SW 1271 (cell line): ENCODE measurements around the gene CENPC.

ENCODE experiments used
- DNase-seq, 2 experiments: peaks; one replicate each; lab custom pipeline; 2025; lab: John Stamatoyannopoulos, UW

CENPC gene, protein sequence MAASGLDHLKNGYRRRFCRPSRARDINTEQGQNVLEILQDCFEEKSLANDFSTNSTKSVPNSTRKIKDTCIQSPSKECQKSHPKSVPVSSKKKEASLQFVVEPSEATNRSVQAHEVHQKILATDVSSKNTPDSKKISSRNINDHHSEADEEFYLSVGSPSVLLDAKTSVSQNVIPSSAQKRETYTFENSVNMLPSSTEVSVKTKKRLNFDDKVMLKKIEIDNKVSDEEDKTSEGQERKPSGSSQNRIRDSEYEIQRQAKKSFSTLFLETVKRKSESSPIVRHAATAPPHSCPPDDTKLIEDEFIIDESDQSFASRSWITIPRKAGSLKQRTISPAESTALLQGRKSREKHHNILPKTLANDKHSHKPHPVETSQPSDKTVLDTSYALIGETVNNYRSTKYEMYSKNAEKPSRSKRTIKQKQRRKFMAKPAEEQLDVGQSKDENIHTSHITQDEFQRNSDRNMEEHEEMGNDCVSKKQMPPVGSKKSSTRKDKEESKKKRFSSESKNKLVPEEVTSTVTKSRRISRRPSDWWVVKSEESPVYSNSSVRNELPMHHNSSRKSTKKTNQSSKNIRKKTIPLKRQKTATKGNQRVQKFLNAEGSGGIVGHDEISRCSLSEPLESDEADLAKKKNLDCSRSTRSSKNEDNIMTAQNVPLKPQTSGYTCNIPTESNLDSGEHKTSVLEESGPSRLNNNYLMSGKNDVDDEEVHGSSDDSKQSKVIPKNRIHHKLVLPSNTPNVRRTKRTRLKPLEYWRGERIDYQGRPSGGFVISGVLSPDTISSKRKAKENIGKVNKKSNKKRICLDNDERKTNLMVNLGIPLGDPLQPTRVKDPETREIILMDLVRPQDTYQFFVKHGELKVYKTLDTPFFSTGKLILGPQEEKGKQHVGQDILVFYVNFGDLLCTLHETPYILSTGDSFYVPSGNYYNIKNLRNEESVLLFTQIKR

DNA sequence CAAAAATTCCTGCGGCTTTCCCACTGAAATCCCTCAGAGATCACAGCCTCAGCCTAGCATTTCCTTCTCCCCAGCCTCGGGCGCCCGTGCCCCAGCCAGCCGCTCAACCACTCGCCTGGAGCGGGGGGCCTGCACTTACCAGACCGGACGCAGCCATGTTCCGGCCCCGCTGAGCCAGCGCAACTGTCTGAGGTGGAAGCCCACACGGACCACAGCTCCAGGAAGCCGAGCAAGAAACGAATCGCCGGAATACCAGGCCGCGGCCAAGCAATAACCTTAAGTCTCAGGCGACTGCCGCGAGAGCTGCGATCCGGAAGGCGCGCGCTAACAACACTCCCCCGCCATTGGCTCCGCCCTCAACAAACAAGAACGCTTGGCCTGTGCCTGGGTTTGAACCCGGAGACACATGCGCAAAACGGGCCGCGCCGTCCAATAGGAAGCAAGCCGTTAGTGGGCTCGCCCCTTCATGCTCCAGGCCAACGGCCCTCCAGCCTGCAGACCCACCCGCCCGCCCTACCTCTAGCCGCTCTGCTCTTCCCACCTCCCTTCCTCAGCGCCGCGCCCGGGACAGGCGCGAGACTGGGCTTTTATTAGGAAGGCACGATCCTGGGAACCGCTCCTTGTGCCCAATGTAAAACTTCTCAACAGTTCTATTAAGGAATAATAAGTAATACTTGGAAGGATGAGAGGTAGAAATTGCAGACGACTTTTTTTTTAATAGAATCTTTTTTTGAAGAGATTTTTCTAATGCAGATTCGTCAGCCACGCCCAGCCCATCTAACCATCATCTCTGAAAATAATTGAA lies at the start of gene CENPC:
TSS of gene CENPC (minus strand) at position 305 of the 805 bp plus-strand sequence. CDS start at position 157, 148 bp downstream.
- peak; percentile 75 to 92 for DNase-seq

DNA sequence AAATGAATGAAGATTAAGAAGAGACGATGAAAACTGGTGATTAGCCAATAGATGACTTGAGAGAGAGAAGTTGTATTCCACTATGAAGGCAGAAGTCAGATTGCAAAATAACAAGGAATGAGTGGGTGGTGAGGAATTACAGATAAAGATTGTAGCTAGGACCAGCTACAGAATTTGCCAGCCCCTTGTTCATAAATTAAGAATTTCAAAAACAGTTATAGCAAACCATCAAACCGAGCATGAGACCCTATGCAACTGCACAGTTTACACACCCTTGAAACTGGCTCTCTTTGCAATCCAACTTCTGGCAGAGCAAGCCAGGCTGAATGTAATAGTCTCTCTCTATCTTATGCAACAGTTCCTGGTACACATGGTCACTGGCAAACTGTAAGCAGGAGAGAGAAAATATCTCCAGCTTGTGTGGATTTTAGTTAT lies 48.5 kb upstream of the CENPC start:
- no peak for DNase-seq

DNA sequence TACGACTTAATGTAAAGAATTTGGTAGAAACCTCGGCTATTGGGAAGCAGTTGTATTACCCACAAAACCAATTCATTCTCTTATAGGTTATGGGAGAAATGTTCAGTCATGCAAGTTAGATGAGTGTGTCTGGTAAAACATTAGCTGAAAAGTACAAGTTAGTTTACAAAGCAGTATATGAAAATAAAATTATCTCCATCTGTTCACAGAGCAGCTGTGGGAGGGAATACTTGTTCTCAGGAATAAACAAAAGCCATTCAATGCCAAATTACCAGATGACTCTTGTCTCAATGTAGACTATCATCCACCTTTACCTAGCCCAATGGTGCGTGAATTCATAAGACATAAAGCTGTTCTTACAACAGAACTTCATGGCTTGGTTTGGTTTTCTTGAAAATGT lies 41.9 kb upstream of the CENPC start:
- DNase-seq, result no peak

DNA sequence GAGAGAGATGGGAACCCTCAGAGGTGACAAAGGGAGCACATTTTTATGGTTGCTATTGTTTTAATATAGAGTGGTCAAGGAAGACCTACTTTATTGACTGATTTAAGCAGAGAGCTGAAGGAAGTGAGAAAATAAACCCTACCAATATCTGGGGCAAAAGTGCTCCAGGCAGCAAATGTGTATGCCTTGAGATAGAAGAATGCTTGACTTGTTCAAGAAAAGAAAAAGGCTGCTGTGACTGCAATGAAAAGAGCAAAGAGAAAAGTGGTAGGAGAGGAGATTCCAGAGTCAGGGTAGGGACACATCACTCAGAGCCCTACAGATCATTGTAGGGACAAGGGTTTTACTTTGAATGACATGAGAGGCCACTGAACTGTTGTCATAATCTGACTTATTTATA lies 39.2 kb upstream of the CENPC start:
- DNase-seq, result no peak

DNA sequence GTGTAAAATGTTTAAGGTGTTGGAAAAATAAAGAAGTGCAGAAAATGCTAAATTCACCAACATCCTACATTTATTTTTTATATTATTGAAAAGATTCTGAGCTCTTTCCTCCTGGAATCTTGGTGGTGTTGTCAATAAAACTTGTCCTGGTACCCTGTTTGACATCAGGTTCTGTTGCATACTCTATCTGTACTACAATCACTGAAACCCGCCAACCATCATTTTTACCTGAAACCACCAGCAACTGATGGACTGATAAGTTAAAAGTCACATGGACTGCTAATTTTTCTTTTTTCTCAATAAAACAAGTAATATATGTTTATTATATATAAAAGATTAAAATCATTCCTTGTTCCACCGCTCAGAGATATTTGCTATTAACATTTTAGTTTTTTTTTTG lies 36.6 kb upstream of the CENPC start:
- no peak for DNase-seq

DNA sequence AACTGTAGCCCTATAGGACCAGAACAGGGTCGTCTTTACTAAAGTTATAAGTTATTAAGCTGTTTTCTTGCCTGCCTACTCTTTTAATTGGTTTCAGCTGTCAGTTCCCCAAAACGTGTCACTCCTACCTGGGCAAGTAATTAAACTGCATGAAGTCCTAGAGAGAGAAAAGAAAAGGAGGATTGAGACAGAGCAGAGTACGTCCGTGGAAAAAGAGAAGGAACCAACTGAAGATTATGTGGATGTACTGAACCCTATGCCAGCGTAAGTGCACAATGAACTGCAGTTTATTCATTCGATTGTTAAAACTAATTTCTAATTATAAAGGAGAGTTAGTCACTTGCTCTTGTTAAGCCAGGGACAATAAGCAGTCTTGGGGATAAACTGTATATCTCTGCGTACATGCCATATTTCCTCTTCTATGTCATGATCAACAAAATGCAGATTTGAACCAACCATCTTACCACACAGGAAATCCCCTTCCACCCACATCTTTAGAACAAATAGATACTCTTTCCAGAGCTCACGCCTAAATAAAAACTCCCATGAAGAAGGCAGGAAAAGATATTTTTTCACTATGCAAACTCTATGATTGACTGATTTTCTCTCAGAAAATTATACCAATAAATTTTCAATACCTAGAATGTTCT lies 36.0 kb upstream of the CENPC start:
- DNase-seq, result no peak

DNA sequence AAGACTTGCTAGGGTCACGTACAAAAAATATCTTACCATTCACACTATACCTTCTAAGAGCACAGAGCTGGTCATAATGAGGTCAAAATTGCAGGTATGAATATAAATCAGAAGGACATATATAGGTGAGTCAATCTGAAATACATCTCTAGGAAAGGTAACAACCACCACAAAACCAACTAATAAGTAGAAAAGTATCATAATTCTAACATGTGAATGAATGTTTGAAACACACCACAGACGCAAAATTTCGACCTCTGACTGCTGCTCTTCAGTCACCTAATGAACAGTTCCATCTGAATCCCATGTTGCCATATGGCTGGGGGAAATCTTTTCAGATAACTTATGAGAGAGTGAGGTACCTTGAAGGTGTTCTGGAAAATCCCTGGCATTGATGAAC lies 35.3 kb upstream of the CENPC start:
- DNase-seq, result no peak

DNA sequence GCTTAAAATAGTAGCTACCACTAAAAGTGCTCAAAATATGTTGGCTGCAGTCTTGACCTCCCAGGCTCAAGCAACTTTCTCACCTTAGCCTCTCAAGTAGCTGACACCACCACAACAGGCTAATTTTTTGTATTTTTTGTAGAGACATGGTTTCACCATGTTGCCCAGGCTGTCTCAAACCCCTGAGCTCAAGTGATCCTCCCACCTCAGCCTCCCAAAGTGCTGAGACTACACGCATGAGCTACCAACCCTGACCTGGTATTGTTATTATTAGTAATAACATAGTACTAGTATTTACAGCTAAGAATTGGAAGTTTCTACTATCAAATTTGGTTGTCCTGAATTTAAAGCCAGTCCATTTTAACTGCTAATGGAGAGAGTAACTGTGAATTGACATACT lies 31.2 kb upstream of the CENPC start:
- no peak for DNase-seq

DNA sequence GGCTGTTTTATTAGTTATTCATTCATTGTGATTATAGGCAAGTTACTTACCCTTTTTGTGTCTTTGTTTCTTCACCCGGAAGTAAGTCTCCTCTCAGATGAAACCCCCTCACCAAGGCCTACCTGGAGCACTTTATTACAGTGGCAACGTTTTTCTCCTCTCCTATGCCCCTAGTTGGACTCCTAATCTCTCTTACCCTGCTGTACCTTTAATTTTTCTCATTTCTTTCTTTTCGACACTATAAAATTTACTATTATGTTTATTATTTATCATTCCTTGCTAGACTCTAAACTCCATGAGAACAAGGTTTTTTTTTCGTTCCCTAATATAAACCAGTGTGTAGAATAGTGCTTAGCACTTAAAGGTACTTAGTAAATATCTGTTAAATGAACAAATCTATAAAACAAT lies 30.8 kb upstream of the CENPC start:
- DNase-seq, result no peak

DNA sequence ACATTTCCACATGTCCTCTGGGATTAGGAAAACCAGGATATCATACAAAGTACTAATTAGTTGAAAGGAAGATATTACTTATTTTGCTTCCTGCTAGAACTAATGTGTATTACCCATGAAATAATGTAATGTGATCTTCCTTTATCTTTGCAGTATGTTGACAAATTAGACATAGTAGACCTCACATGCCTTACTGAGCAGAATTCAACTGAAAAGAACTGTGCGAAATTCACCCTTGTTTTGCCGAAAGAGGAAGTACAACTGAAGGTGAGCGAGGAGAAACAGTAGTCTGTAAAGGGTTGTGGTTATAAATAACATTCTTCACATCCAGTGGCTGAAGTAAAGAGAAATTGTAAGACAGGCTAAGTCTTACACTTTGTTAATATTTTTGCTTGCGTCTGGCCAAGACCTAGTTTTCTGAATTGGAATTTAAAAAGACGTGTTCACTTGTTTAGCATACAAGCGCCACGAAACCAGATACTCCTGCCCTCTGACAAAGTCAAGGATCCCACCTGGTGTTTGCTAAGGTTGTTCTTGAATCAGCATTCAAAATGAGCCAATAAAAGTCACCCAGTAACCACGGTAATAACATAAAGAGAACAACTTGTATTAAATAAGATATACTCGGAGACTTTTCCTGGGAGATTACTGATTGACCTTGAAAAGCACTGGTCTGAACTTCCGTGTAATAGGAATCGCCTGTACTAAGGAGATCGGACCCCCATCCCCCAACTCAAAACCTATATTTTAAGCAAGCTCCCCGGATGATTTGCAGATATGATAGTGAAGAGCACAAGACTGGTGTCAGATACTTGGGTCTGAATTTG lies 30.1 kb upstream of the CENPC start:
- no peak for DNase-seq

DNA sequence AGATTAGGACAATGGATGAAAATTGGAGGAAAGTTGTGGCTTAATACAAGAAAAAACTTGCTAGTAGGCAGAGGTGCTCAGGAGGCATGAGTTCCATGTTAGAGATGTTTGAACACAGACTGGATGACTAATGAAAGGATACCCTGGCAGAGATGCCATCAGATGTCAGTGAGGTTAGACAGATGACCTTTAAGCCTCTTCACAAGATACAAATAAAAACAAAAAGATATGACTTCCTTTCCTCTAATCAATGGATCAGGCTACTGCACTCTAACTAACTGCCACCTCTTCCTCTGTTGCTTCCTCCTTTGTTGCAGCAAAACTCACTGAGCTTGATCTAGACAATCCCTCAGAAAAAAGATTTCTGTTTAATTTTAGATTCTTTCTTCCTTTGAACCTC lies 27.9 kb upstream of the CENPC start:
- DNase-seq, result no peak

DNA sequence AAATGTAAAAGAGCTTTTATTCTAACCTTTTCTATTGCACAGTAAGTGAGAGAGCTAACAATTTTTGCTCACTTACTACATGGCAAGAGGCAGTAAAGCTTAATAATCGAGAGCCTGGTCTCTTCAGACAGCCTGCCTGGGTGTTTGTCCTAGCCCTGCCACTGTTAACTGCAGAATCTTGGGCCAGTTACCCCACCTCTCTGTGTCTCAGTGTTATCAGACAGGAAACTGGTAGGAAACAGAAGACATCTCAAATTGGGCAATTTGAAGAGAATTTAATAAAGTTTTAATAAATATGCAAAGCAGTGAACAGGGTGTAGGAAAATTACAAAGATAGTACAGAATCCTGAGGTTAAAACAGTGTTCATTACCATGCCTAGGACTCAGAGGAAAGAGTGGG lies 26.7 kb upstream of the CENPC start:
- no peak for DNase-seq

DNA sequence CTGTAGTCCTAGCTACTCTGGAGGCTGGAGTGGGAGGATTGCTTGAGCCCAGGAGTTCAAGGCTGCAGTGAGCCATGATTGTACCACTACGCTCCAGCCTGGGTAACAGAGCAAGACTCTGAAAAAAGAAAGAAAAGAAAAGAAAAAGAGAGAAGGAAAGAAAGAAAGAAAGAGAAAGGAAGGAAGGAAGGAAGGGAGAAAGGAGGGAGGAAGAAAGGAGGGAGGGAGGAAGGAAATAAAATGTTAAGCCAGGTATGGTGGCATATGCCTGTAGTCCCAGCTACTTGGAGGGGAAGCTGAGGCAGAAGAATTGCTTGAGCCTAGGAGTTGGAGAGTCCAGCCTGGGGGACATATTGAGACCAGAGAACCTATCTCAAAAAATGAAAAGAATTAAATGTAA lies 25.2 kb upstream of the CENPC start:
- no peak for DNase-seq

DNA sequence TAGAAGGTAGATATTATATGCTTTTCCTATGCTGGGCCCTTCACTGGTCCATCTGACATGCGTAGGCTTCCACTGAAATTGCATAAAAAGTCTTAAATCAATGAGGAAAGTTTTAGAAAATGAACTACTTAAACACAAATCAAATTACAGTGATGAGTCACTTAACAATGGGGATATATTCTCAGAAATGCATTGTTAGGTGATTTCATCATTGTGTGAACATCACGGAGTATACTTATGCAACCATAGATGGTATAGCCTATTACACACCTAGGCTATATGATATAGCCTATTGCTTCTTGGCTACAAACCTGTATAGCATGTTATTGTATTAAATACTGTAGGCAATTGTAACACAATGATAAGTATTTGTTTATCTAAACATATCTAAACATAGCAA lies 23.5 kb upstream of the CENPC start:
- no peak for DNase-seq

DNA sequence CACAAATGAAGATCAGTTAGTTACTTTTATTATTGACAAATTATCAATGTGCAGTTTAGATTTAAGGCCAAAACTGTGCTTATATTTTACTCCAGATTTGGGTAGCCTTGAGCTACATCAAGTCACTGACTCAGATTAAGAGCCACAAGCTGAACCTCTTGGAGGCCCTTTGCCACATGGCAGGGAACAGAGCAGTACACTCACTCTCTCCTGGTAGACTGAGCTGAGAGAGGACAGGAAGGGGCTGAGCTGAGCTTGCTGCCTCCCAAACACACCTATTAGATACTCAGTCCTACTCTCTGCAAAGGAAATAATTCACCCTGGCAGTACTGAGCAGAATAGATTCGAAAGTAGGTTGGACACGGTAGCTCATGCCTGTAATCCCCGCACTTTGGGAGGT lies 21.0 kb upstream of the CENPC start:
- no peak for DNase-seq

DNA sequence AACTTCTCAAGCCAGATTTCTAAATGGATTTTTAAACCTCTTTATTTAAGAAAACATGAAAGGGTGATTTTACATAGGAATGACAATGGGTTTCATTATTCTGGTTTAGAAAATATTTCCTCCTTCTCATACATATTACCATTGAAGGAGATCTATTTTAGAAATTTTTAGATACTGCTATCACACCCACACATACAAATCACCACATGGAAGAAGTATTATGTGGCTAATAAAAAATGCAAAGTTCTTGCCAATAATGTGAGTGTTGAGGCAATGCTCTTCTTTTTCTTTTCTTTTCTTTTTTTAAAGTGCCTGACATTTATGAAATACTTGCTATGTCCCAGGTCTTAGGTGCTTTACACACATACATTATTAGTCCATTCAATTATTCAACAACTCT lies 20.0 kb upstream of the CENPC start:
- no peak for DNase-seq

DNA sequence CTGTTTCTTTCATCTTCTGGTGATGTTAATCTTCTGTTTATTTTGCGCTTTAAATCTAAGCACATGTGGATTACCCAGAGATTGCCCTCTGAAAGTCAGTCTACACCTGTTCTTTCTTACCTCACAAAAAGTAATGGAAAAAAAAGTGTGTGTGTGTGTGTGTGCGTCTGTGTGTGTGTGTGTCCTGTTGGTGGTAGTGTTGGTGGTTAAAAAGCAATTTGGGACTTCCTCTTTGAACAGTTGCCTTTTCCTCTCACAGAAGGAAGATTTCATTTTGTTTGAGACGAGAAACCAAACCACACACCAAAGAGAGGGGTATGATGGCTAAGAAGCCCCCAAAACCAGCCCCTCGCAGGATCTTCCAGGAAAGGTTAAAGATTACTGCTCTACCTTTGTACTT lies 13.2 kb upstream of the CENPC start, which contains the start of gene STAP1:
TSS of gene STAP1 (plus strand) at position 235 of the 400 bp plus-strand sequence. CDS start at position 318, 83 bp downstream.
- no peak for DNase-seq

DNA sequence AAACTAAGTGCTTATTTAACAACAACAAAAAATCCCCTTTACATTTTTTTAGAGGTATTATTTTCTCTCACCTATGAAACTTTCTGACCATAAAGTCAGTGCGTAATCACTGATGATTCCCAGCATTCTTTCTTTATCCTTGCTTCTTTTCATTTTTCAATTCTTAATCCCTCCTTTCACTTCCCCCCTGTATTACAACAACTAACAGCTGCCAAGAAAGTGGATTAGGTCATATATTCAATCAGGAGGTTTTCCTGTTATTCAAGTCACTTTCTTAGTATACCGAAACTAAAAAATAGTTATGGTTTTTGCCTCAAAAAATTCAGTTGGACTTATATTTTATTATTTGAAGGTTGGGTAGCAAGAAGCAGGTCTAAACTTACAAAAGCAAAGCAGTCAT lies 11.1 kb upstream of the CENPC start:
- no peak for DNase-seq

DNA sequence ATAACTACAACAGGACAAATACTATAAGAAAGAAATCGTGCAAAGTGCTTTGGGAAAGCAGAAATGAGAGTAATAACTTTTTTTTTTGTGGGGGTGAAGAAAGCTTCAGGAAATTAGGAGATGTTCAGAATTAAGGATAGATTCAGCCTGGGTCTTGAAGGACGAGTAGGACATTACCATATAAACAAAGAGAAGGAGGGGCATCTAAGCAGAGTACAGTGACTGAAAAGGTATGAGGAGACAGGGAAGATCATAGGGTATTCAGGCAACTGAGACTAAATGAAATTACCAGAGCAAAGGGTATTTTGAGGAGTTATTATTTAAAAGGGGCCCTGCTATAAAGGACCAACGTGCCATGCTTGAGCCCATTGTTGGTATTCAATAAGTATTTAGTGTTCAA lies 10.1 kb upstream of the CENPC start:
- DNase-seq, result no peak

DNA sequence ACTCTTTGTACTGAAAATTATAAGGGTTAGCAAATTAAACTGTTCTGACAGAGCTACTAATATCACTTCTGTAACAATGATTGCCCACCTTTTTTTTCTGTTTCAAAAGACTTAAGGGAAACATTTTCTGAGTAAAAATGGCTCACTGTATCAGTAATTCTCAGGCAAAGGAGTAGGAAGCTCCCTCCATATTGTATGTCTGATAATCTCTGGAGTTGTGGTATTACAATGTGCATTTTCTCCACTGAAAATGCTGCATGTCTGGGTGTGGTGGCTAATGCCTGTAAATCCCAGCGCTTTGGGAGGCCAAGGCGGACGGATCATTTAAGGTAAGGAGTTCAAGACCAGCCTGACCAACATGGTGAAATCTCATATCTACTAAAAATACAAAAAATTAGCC lies 8.8 kb upstream of the CENPC start:
- no peak for DNase-seq
